Ishikawa (cell line): ENCODE results near the gene CNEP1R1.

Source experiments
- CREB1 ChIP-seq: IDR thresholded peaks from 2 replicates; pipeline ENCODE4 v1.6.1; 2012; ENCODE audit warnings: low read depth
- EP300 ChIP-seq: IDR thresholded peaks from 2 replicates; pipeline ENCODE4 v1.6.1; 2012; ENCODE audit warnings: borderline replicate concordance
- MAX ChIP-seq: IDR thresholded peaks from 2 replicates; pipeline ENCODE4 v1.6.1; 2012
- TAF1 ChIP-seq: IDR thresholded peaks from 2 replicates; pipeline ENCODE4 v1.6.1; 2012; ENCODE audit warnings: low read depth, mild to moderate bottlenecking
- YY1 ChIP-seq: IDR thresholded peaks from 2 replicates; pipeline ENCODE4 v1.6.1; 2012; ENCODE audit warnings: low read depth

GRCh38 chr16:49980166-49980565 is 44.9 kb upstream of the CNEP1R1 start:
- no peak for TF ChIP-seq MAX
- no peak for TF ChIP-seq TAF1
- TF ChIP-seq YY1, result no peak
- TF ChIP-seq CREB1, result no peak
- TF ChIP-seq EP300, result no peak
